Neural progenitor cell (in vitro differentiated cells): ENCODE results near the gene PCDH9.

Experiments used
- CTCF ChIP-seq: fragments of 200-600 bp; sonication (generic); IDR thresholded peaks from 2 replicates; pipeline ENCODE4 v1.5.1; 2017; ENCODE audit warnings: antibody characterized with exemption, mild to moderate bottlenecking
- EZH2 ChIP-seq: fragments of 200-600 bp; sonication (generic); IDR thresholded peaks from 2 replicates; pipeline ENCODE4 v1.6.1; 2017; ENCODE audit warnings: antibody characterized with exemption, mild to moderate bottlenecking, moderate library complexity

GRCh38 chr13:66821551-66821950, 408.6 kb downstream of the PCDH9 start:
- no peak for TF ChIP-seq CTCF
- TF ChIP-seq EZH2, result no peak
